ENCODE measurements around the gene KLHL29.

DNA sequence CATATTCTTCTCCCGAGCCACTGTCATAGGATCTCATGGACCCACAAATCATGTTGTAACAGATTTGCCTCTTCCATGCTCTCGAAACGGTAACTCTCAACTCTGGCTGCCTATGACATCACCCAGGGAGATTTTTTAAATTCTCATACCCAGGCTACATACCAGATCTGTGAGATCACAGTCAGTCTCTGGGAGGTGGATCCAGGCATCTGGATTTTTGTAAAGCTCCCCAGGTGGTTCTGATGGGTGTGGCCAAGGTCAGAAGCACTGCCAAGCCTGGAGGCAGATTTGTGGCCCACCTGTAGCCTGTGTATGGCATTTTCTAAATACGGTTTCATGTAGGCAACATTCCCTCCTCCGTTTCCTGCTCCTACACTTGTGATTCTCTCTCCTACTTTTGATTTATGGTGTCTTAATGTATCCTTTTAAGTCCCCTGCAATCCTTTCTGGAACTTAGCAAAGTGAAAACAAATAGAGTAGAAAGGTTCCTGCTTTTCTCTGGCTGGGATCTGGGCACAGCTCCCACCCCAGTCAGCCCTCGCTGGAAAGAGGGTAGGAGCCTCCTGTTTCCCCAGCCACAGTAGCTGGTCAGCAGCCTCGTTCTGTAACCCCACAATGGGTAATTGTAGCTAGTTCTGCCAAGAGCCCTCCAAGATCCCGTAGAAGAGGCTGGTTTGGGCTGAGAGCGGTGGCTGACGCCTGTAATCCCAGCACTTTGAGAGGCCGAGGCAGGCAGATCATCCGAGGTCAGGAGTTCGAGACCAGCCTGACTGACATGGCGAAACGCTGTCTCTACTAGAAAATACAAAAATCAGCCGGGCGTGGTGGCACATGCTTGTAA, 96.2 kb downstream of the KLHL29 start:
- TF ChIP-seq, protein P1, sequence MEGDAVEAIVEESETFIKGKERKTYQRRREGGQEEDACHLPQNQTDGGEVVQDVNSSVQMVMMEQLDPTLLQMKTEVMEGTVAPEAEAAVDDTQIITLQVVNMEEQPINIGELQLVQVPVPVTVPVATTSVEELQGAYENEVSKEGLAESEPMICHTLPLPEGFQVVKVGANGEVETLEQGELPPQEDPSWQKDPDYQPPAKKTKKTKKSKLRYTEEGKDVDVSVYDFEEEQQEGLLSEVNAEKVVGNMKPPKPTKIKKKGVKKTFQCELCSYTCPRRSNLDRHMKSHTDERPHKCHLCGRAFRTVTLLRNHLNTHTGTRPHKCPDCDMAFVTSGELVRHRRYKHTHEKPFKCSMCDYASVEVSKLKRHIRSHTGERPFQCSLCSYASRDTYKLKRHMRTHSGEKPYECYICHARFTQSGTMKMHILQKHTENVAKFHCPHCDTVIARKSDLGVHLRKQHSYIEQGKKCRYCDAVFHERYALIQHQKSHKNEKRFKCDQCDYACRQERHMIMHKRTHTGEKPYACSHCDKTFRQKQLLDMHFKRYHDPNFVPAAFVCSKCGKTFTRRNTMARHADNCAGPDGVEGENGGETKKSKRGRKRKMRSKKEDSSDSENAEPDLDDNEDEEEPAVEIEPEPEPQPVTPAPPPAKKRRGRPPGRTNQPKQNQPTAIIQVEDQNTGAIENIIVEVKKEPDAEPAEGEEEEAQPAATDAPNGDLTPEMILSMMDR (IDR thresholded peaks at IDR 0.05): no peak
- TF ChIP-seq POLR2A (IDR thresholded peaks at IDR 0.05): no peak
